Germinal center (tissue), 1 donor: ENCODE results near the gene TMEM119.
"Not testable (repeated sequence)": the region's sequence is repeated elsewhere in the genome, so short reads cannot be mapped to it uniquely, and the experiment has no call there.

Experiments
- DNase-seq: peaks from one replicate; pipeline ENCODE4 v3.0.0; 2012; ENCODE audit warnings: mixed read lengths, low spot score

Gene TMEM119

DNA sequence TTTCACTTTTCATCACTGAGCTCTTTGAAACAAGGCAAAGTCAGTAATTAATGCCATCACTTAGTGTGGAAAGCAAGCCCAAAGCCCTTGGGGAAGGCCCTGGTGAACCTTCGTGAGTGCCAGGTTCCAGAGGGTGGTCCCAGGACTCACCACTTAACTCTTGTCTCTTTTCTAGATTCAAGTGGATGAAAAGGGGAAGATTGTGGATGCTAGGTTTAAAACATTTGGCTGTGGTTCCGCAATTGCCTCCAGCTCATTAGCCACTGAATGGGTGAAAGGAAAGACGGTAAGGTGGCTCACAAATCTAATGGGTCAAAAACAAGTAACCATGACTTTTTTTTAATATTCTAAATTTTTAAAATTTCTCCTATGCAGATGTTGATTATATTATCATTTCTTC, 32.7 kb downstream of the TMEM119 start:
- no peak for DNase-seq

DNA sequence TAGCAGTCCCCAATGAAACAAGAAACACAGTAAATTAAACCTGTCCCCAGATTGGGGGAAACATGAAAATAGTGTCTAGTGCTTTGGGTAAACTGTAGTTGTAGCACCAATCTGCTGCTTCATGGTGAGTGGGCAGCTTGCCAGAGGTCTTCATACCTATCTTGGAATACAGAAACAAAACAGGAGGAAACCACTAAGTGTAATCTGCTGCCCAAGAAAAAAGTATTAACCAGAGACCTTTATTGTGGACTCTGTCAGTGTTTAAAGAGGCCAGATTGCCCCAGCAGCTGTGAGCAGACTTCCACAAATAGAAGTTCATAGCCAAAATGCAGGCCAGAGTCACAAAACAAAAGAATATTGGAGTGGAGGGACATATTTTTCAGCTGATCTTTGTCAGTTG, 33.2 kb downstream of the TMEM119 start:
- DNase-seq, result no peak

DNA sequence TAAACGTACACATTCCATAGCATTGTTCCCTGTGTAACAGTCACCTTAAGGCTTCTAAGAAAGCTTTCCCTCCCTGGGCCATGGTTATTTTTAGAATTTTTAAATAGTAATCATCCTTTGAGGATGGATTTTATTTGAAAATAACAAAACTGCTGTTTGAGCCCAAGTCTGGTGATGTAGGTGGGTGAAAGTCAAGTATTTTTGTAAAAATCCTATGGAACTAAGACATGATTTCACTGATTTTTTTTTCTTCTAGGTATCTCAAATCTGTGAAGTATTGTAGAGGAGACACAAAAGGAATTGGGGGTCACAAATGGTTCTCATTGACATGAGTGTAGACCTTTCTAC, 34.1 kb downstream of the TMEM119 start:
- no peak for DNase-seq

DNA sequence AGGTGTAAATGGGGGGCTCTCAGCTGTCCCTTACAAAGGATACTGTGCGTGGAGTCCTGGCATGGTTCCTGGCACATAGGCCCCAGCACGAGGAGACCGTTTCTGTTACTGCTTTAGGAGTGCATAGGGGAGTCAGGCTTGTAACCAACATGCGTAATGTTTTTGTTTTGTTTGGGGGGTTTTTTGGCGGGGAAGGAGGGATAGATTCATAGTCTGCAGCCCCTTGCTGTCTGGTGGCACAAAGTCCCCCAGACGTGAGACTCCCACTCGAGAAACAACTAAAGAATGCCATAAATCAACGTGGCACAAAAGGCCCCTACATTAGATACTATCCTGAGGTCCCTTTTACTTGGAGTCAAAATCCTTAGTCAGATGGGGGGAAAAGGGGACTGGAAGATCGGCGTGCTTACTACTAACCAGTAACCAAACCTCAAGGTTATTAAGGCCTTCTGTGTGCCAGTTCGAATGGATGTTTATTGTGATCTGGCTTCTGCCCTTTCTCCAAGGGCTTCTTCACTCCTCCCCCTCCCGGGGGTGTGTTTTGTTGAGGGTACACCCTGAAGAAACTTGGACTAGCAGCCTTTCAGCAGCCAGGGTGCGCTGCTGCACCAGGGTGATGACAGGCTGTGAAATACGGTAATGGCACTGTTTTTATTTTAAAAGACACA, 34.6 kb downstream of the TMEM119 start:
- DNase-seq, result peak; percentile 90

DNA sequence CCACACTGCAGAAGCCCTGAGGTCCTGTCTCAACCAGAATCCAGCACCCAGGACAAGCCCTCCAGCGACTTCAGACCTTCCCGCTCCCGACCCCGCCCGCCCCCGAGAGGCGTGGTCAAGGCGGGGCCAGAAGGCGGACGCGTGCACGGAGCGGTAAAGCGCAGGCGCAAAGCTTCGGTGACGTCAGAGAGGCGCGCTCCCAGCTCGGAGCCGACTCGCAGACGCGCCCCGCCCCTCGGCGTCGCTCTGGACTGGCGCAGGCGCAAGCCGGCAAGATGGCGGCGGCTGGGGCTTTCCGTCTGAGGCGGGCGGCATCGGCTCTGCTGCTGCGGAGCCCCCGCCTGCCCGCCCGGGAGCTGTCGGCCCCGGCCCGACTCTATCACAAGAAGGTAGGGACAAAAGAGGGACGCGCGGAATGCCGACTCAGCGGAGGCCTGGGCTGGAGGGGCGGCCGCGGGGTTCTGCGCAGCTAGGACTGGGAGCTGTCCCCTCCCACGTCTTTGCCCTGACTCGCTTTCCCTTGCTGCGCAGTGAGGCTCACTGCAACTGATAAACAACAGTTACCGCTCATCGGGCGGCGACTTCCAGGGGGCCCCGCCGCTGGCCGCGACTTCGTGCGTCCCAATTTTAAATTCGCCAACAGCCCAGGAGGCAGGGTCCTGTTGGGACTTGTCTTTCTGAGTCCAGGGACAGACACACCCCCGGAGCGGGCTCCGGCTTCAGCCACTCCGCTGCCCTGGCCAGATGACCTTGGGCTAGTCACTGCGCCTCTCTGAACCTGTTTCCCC, 35.3 kb downstream of the TMEM119 start, which contains the start of gene ISCU:
Gene ISCU (plus strand): TSS at position 249 of the 788 bp plus-strand sequence. CDS start 27 bp downstream, at position 276.
- DNase-seq, result peak; percentile 99

DNA sequence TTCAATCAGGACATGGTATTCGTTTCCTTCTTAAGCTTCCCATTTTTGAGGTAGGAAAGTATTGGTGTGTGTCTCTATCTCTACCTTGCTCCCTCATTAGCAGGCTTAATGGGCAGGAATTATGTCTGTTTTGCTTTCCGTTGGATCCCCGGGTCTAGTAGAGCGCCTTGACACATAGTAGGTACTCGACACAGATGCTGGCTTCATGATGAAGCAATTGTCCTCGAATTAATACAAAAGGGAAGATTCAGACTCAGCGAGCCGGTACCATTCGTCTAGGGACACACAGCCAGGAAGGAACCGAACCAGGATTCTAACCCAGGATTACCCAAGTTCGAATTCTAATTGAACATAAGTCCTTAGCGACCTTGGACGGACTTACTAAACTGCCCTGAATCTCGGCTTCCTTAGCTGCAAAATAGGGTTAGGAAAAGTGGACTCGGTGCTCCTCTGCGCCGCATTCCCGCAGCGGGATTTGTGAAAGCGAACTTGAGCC, 36.0 kb downstream of the TMEM119 start:
- DNase-seq, result no peak

DNA sequence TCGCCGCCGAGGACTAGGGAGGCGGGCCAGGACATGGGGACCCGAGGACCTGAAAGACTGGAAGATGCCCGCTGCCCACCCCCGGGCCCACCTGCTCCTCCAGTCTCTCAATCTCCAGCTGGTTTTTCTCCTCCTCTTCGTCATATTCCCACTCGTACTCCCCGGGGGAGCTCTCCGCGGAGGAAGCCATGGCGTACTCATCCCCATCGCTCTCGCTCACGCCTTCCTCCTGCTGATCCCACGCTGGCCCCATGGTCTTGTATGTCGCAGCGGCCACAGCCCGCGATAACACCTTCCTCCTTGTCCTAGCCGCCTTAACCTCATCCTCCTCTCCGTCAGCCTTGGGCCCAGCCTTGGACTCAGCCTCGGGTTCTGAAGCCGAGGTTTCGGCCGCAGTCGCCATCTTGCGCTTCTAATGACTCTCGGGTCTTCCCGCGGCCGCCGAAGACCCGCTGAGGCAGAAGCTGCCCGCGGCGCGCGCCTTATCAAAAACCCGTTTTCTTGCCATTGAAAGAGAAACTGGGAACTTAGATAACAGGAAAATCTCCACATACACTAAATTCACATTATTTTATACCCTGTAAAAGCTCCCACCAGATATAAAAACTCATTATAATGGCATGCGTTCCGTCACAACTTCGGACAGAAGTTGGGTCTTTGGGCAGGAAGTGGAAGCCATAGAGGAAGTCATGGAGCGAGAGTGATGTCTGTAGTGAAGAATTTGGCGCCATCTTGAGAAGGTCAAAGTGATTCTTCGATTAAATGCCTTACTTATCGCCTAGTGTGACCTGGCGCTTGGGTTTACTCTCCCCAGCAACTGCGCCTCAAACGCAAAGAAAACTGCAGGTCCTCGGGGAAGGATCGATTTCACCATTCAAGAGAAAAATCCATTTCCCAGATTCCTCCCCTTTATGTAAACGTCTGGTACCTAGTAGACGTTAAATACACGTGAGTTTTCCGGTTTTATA, 36.8 kb downstream of the TMEM119 start, which contains the start of gene SART3:
Gene SART3 (minus strand): TSS at position 422 of the 968 bp plus-strand sequence. CDS start 19 bp downstream, at position 403.
- DNase-seq, result peak; percentile 85

DNA sequence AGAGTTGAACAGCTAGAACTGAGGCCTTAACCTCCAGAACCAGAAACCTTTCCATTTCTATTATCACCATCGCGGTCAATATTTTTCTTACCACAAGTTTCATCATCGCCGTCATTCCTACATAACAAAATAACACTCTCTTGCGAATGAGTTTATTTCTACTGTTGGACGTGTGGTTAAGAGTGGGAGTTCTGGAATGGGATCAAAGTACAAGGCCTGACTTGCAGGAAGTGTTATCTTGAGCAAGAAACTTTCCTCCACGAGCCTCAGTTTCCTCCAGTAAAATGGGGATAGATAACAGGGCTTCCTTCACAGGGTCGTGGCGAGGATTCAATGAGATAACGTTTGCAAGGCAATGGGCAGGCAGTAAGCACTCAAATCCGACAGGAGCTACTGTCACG, 37.6 kb downstream of the TMEM119 start:
- no peak for DNase-seq

DNA sequence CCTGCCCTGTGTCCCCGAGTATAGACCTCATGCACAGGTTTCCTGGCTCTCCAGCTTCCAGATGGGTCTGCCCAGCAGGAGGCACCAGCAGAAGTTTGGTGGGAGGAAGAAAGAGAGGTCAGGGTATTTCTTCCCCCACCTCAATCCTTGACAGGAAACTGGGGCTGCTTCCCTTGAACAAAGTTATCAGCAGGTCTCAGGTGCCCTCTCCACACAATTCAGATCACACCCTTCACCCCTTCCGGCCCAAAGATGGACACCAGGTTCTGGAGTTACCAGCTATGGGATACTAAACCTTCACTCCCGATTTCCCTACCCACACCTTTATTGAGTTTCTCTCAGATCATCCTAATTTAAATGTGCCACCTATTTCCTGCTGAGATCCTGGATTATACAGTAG, 38.1 kb downstream of the TMEM119 start:
- DNase-seq, result no peak

DNA sequence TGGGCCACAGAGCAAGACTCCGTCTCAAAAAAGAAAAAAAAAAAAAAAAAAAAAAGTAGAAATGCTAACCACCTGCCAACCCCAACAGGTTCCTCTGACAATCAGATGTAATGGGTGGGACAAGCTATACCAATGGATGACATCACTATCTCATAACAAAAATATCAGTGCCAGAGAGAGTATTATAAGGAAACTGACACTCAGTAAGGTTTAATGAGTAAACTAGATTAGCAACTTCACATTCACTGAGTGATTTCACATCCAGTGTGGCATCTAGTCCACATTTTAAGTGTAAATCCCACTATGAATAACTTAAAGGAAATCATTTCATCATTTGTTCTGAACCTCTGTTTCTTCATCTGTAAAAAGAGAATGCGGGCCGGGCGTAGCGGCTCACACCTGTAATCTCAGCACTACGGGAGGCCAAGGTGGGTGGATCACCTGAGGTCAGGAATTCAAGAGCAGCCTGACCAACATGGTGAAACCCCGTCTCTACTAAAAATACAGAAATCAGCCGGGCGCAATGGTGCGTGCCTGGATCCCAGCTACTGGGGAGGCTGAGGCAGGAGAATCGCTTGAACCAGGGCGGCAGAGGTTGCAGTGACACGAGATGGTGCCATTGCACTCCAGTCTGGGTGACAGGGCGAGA, 38.8 kb downstream of the TMEM119 start:
- no peak for DNase-seq

DNA sequence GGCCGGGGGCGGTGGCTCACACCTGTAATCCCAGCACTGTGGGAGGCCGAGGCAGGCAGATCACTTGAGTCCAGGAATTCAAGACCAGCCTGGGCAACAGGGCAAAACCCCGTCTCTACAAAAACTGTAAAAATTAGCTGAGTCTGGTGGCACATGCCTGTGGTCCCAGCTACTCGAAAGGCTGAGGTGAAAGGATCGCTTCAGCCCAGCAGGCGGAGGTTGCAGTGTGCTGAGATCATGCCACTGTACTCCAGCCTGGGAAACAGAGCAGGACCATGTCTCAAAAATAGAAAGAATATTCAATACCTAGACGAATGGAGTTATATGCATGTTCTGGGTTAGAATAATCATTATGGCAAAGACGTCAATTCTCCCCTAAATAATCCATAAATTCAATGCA, 42.5 kb downstream of the TMEM119 start:
- DNase-seq, result not testable (repeated sequence)

DNA sequence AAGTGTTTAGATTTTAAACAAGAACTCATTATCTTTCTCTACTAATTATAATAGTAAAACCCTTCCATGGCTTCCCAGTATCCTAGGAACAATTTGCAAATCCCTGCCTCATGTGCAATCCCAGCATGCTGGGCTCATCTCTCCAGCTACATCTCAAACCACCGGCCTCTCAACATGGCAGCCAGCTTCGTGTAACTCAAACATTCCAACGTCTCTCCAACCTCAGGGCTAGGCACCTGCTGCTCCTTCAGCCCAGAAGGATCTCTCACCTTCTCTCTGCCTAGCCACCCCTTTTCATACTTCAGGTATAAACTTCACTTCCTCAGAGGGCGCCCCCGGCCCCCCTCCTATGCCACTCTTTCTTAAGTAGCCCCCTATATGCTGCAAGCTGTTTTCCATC, 44.1 kb downstream of the TMEM119 start:
- no peak for DNase-seq

DNA sequence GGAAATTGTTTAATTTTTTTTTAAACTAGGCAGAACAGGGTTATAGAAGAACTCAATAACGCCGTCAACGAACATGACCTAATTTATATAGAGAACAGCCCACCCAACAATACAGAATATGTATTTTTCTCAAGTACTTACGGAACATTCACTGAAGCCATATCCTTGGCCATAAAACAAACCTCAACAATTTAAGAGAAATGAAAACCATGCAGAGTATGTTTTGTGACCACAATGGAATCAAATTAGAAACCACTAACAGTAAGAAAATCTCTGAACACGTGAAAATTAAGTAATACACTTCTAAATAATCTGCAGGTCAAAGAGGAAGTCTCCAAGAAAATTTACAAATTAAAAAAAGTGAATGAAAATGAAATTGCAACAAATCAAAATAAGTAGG, 46.3 kb downstream of the TMEM119 start:
- no peak for DNase-seq

DNA sequence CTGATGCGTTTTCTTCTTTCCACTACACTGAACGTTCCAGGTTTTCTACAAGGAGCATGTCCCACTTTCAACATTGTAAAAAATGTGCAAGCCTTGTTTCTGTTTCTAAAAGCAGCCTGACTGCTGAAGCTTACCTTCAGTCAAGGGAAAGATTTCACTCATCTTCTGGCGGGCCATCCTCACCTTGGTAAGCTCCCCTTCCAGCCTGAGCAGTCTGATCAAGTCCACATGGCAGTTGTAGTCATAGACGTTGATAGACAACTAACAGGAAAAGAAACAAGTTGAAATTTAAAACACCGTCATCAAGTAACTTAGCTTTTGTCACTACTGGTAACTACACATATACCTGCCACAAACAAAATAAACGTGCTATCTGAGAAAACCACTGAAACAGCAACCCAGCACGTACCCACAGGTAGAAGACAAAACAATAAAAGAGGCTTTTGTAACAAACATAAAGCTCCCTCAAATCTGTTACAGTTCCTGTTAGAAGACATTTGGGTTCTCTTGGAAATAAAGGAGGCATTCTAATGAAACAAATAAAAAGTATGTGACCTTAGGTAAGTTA, 48.8 kb downstream of the TMEM119 start:
- no peak for DNase-seq

DNA sequence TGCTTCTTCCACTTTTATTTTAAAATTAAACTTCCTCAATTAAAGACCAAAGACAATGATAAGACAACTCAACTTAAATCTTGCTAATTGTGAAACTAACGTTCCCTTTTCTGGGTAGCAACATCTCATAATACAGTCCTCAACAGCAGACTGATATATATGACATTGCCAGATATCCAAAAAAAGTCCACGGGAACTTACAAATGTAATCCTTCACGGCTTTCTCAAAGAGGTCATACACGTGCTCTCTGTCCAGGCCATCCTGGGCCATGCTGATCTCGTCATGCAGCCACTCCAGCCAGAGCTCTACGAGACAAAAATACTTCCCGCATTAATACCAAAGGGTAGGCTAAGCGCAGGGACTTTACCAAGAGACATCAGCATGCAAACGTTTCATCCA, 50.2 kb downstream of the TMEM119 start:
- no peak for DNase-seq

DNA sequence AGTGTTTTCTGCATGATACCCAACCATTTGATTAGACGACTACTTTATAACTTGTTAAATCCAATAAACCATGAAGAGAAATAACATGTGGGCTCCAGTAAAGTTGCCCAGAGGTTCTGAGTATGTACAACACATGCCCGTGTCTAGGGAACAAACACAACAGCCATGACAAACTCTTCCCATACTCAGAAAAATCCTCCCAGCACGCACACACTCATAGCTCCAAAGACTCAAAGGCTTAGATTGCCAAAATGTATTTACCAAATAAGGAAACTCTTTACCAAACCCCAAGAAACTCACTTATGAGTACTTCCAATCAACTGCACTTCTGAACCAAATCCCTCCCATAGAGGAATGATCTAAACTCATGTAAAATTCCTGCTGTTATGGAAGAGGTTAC, 54.2 kb downstream of the TMEM119 start:
- no peak for DNase-seq

DNA sequence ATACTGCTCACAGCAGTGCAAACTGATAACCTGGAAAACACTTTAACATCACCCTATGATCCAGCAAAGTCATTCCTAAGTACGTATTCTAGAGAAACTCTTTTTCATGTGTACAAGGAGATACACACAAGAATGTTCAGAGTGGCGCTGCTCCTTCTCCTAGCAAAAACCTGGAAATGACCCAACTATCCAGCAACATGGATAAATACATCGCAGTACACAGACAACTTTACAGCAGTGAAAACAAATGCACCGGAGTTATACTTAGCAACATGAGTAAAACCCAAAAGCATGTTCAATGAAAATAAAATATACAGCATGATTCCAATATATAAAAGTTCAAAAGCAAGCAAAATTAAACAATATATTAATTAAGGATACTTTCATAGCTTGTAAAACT, 55.6 kb downstream of the TMEM119 start:
- DNase-seq, result no peak
